ENCODE data around the gene ABHD11.

Gene ABHD11

DNA sequence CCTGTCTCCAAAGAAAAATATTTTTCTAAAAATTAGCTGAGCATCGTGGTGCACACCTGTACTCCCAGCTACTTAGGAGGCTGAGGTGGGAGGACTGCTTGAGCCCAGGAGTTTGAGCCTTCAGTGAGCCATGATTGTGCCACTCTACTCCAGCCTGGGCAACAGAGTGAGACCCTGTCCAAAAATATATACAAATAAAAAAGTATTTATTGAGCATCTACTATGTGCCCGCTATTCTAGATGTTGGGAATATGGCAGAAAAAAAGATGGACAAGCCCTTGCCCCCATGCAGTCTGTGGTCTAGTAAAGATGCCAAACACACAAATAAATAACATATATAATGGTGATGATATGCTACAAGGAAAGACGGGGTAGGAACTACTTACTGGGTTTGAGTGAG is 14.8 kb downstream of the ABHD11 start:
- TF ChIP-seq, protein P1, sequence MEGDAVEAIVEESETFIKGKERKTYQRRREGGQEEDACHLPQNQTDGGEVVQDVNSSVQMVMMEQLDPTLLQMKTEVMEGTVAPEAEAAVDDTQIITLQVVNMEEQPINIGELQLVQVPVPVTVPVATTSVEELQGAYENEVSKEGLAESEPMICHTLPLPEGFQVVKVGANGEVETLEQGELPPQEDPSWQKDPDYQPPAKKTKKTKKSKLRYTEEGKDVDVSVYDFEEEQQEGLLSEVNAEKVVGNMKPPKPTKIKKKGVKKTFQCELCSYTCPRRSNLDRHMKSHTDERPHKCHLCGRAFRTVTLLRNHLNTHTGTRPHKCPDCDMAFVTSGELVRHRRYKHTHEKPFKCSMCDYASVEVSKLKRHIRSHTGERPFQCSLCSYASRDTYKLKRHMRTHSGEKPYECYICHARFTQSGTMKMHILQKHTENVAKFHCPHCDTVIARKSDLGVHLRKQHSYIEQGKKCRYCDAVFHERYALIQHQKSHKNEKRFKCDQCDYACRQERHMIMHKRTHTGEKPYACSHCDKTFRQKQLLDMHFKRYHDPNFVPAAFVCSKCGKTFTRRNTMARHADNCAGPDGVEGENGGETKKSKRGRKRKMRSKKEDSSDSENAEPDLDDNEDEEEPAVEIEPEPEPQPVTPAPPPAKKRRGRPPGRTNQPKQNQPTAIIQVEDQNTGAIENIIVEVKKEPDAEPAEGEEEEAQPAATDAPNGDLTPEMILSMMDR (conservative IDR thresholded peaks at IDR 0.05), result no peak
- TF ChIP-seq ZFX (IDR thresholded peaks at IDR 0.05), result no peak

GRCh38 chr7:73722785-73723184 is 15.8 kb downstream of the ABHD11 start:
- no peak overlapping the region for H3K27ac ChIP-seq
- TF ChIP-seq ZFX (IDR thresholded peaks at IDR 0.05), result no peak
- TF ChIP-seq, protein P1 (conservative IDR thresholded peaks at IDR 0.05), result no peak

More for the DNA sequence above, 14.8 kb downstream of the ABHD11 start:
- no peak overlapping the region for H3K27ac ChIP-seq

DNA sequence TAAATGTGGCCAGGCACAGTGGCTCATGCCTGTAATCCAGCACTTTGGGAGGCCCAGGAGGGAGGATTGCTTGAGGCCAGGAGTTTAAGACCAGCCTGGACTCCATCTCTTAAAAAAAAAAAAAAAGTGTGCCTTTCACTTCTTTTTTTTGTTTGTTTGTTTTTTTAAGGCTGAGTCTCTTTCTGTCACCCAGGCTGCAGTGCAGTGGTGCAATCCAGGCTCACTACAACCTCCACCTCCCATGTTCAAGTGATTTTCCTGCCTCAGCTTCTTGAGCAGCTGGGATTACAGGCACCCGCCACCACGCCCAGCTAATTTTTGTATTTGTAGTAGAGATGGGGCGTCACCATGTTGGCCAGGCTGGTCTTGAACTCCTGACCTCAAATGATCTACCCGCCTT is 16.4 kb downstream of the ABHD11 start:
- H3K27ac ChIP-seq, result peak overlapping the region; percentile 41

GRCh38 chr7:73721377-73721817 is 17.2 kb downstream of the ABHD11 start:
- H3K27ac ChIP-seq, result peak overlapping the region; percentile 41
- TF ChIP-seq, protein P1 (conservative IDR thresholded peaks at IDR 0.05), result no peak
- TF ChIP-seq ZFX (IDR thresholded peaks at IDR 0.05), result no peak

- peak overlapping the region; percentile 41; the same call in 1 of the 2 replicates for H3K27ac ChIP-seq
Observed at GRCh38 chr7:73720443-73720842, 18.2 kb downstream of the ABHD11 start.

DNA sequence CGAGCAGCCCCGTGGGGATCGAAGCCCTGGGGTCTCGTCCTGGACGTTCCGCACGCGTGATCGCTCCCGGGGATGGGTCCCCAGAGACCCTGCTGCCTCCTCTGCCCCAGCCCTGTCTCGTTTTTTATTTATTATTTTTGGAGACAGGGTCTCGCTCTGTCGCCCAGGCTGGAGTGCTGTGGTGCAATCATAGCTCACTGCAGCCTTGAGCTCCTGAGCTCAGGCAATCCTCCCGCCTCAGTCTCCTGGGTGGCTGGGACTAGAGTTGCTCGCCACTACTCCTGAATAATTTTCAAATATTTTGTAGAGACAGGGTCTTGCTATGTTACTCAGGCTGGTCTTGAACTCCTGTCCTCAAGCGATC is 18.8 kb downstream of the ABHD11 start:
- H3K27ac ChIP-seq, result peak overlapping the region; percentile 71; the same call in 1 of the 2 replicates

DNA sequence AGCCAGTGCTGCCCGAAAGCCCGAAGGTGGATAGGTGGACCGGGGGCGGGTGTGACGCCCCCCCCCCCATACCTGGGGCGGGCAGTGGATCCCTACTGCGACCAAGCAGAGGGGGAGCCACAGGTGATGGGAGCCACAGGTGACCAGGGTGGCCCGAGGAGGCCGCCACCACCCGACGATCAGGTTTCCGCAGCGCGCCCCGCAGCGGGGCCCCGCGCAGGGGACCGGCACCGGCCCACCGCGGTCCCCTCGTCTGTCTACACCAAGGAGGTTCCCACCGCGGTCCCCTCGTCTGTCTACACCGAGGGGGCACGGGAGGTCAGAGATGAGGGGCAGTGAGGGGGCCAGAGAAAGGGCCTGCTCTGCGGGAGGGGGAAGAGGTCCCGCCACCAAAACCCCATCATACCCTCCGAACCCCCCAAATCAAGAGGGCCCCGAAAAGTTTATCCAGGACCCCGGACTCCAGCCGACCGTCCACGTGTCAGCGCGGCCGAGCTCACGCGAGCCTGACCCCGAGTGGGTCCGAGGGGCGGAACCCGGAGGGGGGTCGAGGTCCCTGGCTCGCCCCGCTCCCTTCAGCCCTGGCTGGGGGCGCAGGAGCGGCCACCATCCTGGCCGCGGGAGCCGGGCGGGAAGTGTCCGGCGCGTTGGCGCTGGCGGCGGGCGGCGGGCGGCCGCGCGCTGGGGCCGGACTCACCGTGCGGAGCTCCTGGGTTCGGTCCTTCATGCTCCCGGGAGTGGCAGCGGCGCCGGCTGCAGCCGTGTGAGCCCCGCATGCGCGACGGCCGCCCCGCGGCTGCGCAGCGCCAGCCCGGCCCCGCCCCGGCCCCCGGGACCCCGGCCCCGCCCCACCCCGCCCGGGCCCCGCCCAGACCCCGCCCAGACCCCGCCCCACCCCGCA is 19.4 kb downstream of the ABHD11 start, which contains the start of gene STX1A:
TSS of gene STX1A (minus strand) at position 765 of the 901 bp plus-strand sequence. CDS start at position 727, 38 bp downstream.
- TF ChIP-seq ZFX (IDR thresholded peaks at IDR 0.05), result no peak
- TF ChIP-seq, protein P1 (conservative IDR thresholded peaks at IDR 0.05), result no peak

More for the DNA sequence above, 18.8 kb downstream of the ABHD11 start:
- no peak for TF ChIP-seq ZFX (IDR thresholded peaks at IDR 0.05)
- TF ChIP-seq, protein P1 (conservative IDR thresholded peaks at IDR 0.05), result no peak

DNA sequence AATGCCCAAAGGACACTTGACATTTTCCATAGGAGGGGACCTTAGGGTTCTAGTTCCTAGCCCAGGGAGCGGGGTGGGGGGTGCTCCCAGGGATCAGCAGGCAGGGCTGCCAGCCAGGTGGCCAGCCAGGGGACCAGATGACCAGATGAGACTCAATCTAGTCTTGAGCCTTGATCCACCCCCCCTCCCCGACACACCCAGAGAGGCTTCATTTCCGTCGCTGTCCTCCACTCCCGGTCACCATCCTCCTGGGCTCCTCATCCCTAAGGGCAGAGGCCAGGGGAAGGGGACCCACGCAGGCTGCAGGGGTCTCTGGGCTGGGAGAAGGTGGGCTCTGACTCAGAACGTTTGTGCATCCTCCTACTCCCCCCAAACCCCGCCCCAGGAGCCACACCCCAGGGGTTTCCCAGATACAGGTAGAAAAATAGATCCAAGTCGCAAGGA is 20.1 kb downstream of the ABHD11 start:
- H3K27ac ChIP-seq, result peak overlapping the region; percentile 71; the same call in 1 of the 2 replicates
- TF ChIP-seq, protein P1 (conservative IDR thresholded peaks at IDR 0.05), result no peak
- no peak for TF ChIP-seq ZFX (IDR thresholded peaks at IDR 0.05)

More for the DNA sequence above, 19.4 kb downstream of the ABHD11 start, which contains the start of gene STX1A:
- H3K27ac ChIP-seq, result peak within 1 kb of the TSS; percentile 71

Data from C4-2B (cell line).